Activated naive CD8-positive, alpha-beta T cell treated with anti-CD3 and anti-CD28 coated beads, Interleukin-2, amount 50 U/mL, for 24 hours (primary cell): ENCODE data around the gene DDX31.

ENCODE experiments used
- ATAC-seq: fragments of 150-1000 bp; cut with Tn5 transposase; one replicate; pipeline ENCODE4 v1.10.0; 2021
- DNase-seq: peaks from one replicate; pipeline ENCODE4 v3.0.0; 2021
- H3K27ac Mint-ChIP-seq: one replicate; pipeline ENCODE4 v1.8.0; 2021; ENCODE audit warnings: mild to moderate bottlenecking, mixed read lengths
- H3K27me3 Mint-ChIP-seq: one replicate; pipeline ENCODE4 v1.8.0; 2021; ENCODE audit warnings: mixed read lengths
- H3K36me3 Mint-ChIP-seq: one replicate; pipeline ENCODE4 v1.8.0; 2021; ENCODE audit warnings: low read depth, mixed read lengths
- H3K4me1 Mint-ChIP-seq: one replicate; pipeline ENCODE4 v1.8.0; 2021; ENCODE audit warnings: mixed read lengths
- H3K4me3 Mint-ChIP-seq: one replicate; pipeline ENCODE4 v1.8.0; 2021; ENCODE audit warnings: mild to moderate bottlenecking, moderate library complexity, mixed read lengths
- H3K9me3 Mint-ChIP-seq: one replicate; pipeline ENCODE4 v1.8.0; 2021; ENCODE audit warnings: mixed read lengths

DDX31 gene

DNA sequence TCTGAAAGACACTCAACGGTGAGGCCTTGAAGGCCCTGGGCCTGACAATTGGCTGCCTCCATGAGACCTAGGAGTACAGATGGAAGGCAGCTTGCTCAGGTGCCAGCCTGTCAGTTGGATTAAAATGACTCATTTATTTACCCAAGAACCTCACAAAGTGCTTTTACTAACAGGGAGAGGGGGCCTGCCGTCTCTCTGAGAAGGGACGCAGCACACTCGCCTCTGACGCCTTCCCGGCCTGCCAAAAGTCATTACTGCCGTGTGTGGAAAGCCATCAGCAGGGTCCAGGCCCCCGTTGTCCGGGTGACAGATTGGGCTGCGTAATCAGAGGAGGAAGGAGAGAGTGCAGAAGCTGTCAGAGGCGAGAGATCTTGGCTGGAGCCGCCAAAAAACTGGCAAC lies 32.4 kb downstream of the DDX31 start:
- H3K27ac Mint-ChIP-seq, result no peak overlapping the region
- no peaks in the 10 kb centered on the region for H3K9me3 Mint-ChIP-seq
- no peak overlapping the region for H3K4me3 Mint-ChIP-seq
- peaks cover 39% of the 10 kb centered on the region for H3K36me3 Mint-ChIP-seq
- ATAC-seq (no peak), DNase-seq (no peak)
- no peaks in the 10 kb centered on the region for H3K4me1 Mint-ChIP-seq
- H3K27me3 Mint-ChIP-seq, result no peaks in the 10 kb centered on the region

- Mint-ChIP-seq H3K36me3 (peaks cover 51% of the 10 kb centered on the region), H3K27ac (no peak overlapping the region)
- ATAC-seq, result no peak
Measured at GRCh38 chr9:132634327-132634726, 35.5 kb downstream of the DDX31 start.

GRCh38 chr9:132632413-132633129 lies 37.2 kb downstream of the DDX31 start:
- H3K4me3 Mint-ChIP-seq, result no peak overlapping the region
- no peaks in the 10 kb centered on the region for H3K27me3 Mint-ChIP-seq
- DNase-seq, result no peak
- H3K36me3 Mint-ChIP-seq, result peaks cover 56% of the 10 kb centered on the region
- no peaks in the 10 kb centered on the region for H3K4me1 Mint-ChIP-seq
- H3K9me3 Mint-ChIP-seq, result no peaks in the 10 kb centered on the region
- ATAC-seq, result no peak
- no peak overlapping the region for H3K27ac Mint-ChIP-seq

More at GRCh38 chr9:132634327-132634726, 35.5 kb downstream of the DDX31 start:
- Mint-ChIP-seq H3K4me1 (no peaks in the 10 kb centered on the region), H3K27me3 (no peaks in the 10 kb centered on the region), H3K9me3 (no peaks in the 10 kb centered on the region), H3K4me3 (no peak overlapping the region)
- DNase-seq, result no peak

DNA sequence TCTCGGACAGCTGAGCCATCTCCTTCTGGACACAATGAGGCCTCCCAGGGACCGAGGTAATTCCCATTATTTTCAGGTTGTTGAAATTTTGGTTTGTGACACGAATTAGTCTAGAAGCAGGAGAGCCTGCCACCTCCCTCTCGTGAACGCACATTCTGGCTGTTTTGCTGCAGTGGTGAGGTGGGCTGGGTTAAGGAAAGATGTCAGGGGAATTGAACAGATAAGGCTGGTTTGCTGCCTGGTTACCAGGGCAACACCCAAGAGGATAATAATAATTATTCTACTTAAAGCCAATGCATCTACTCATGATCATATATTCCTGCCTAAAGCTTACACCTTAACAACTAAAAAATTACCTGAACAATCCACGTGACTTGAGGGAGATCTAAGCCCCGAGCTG lies 38.1 kb downstream of the DDX31 start:
- no peak for DNase-seq
- no peaks in the 10 kb centered on the region for H3K27me3 Mint-ChIP-seq
- no peaks in the 10 kb centered on the region for H3K9me3 Mint-ChIP-seq
- H3K4me3 Mint-ChIP-seq, result no peak overlapping the region
- H3K36me3 Mint-ChIP-seq, result peaks cover 57% of the 10 kb centered on the region
- no peaks in the 10 kb centered on the region for H3K4me1 Mint-ChIP-seq
- ATAC-seq, result no peak
- H3K27ac Mint-ChIP-seq, result no peak overlapping the region

DNA sequence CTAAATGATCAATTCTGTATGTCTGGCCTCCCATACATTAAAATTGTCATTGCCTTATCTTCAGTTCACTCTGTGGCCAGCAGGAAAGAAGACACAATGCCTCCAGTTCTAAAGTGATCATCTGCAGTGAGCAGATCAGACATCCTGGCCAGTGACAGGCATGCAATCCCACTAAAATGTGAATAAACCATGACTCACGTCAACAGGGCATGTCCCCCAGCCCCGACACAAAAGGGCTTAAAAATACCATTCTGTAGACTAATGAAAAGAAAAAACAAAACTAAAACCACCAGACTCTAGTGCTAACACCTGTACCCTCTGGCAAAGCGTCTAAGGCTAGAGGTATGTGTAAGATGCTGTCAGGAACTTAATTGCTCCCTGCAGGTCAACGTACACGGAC lies 38.5 kb downstream of the DDX31 start:
- H3K4me1 Mint-ChIP-seq, result no peaks in the 10 kb centered on the region
- no peak overlapping the region for H3K27ac Mint-ChIP-seq
- H3K4me3 Mint-ChIP-seq, result no peak overlapping the region
- H3K27me3 Mint-ChIP-seq, result no peaks in the 10 kb centered on the region
- H3K36me3 Mint-ChIP-seq, result peaks cover 61% of the 10 kb centered on the region
- DNase-seq (no peak), ATAC-seq (no peak)
- no peaks in the 10 kb centered on the region for H3K9me3 Mint-ChIP-seq

GRCh38 chr9:132630811-132631210 lies 39.0 kb downstream of the DDX31 start:
- Mint-ChIP-seq H3K36me3 (peaks cover 65% of the 10 kb centered on the region), H3K4me1 (no peaks in the 10 kb centered on the region), H3K9me3 (no peaks in the 10 kb centered on the region), H3K27me3 (no peaks in the 10 kb centered on the region), H3K4me3 (no peak overlapping the region), H3K27ac (no peak overlapping the region)
- ATAC-seq, result no peak
- DNase-seq, result no peak

- DNase-seq (no peak), ATAC-seq (no peak)
- Mint-ChIP-seq H3K36me3 (peaks cover 69% of the 10 kb centered on the region), H3K4me1 (no peaks in the 10 kb centered on the region), H3K4me3 (no peak overlapping the region), H3K27ac (no peak overlapping the region), H3K9me3 (no peaks in the 10 kb centered on the region), H3K27me3 (no peaks in the 10 kb centered on the region)
Measured at GRCh38 chr9:132630116-132630515, 39.7 kb downstream of the DDX31 start.

- H3K9me3 Mint-ChIP-seq, result no peaks in the 10 kb centered on the region
- no peak for DNase-seq
- no peaks in the 10 kb centered on the region for H3K4me1 Mint-ChIP-seq
- H3K27me3 Mint-ChIP-seq, result no peaks in the 10 kb centered on the region
- no peak overlapping the region for H3K27ac Mint-ChIP-seq
- ATAC-seq, result no peak
- H3K4me3 Mint-ChIP-seq, result no peak overlapping the region
- peaks cover 72% of the 10 kb centered on the region for H3K36me3 Mint-ChIP-seq
Measured at GRCh38 chr9:132628746-132629145, 41.0 kb downstream of the DDX31 start.

- no peak for ATAC-seq
- Mint-ChIP-seq H3K27ac (no peak overlapping the region), H3K9me3 (no peaks in the 10 kb centered on the region), H3K4me3 (no peak overlapping the region), H3K27me3 (no peaks in the 10 kb centered on the region), H3K4me1 (no peaks in the 10 kb centered on the region), H3K36me3 (peaks cover 70% of the 10 kb centered on the region)
- no peak for DNase-seq
Measured at GRCh38 chr9:132627594-132627993, 42.2 kb downstream of the DDX31 start.

- H3K4me1 Mint-ChIP-seq, result no peaks in the 10 kb centered on the region
- no peak overlapping the region for H3K4me3 Mint-ChIP-seq
- H3K9me3 Mint-ChIP-seq, result no peaks in the 10 kb centered on the region
- H3K27ac Mint-ChIP-seq, result no peak overlapping the region
- peaks cover 70% of the 10 kb centered on the region for H3K36me3 Mint-ChIP-seq
- ATAC-seq, result no peak
- no peak for DNase-seq
- H3K27me3 Mint-ChIP-seq, result no peaks in the 10 kb centered on the region
Measured at GRCh38 chr9:132627106-132627505, 42.7 kb downstream of the DDX31 start.

DNA sequence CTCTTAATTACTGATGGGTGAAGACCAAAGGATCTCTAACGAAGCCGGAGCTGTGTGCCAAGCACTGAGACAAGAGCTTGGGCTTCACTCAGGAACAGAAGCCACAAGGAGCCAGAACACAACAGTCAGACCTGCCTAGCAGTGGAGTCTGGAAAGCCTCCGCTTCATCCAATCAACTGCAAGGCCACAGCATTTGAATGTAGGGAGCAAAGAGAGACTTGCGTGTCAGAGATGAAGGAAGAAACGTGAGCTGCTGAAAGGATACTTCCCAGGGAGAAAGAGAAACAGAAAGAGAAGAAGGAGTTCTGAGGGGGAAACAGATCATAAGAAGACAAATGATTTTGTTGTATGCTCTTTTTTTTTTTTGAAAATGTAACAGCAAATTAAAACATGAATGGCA lies 43.5 kb downstream of the DDX31 start:
- Mint-ChIP-seq H3K27me3 (no peaks in the 10 kb centered on the region), H3K4me1 (no peaks in the 10 kb centered on the region), H3K27ac (no peak overlapping the region), H3K4me3 (no peak overlapping the region), H3K9me3 (no peaks in the 10 kb centered on the region), H3K36me3 (peaks cover 70% of the 10 kb centered on the region)
- DNase-seq, result no peak
- ATAC-seq, result no peak

- Mint-ChIP-seq H3K9me3 (no peaks in the 10 kb centered on the region), H3K4me1 (no peaks in the 10 kb centered on the region), H3K27ac (no peak overlapping the region), H3K4me3 (no peak overlapping the region), H3K27me3 (no peaks in the 10 kb centered on the region), H3K36me3 (peaks cover 63% of the 10 kb centered on the region)
- no peak for ATAC-seq
- DNase-seq, result no peak
Measured at GRCh38 chr9:132622159-132622558, 47.6 kb downstream of the DDX31 start.

GRCh38 chr9:132616725-132617124 lies 53.1 kb downstream of the DDX31 start:
- Mint-ChIP-seq H3K27ac (no peak overlapping the region), H3K36me3 (peaks cover 75% of the 10 kb centered on the region), H3K4me3 (no peak overlapping the region), H3K4me1 (no peaks in the 10 kb centered on the region), H3K27me3 (no peaks in the 10 kb centered on the region), H3K9me3 (no peaks in the 10 kb centered on the region)
- DNase-seq (no peak), ATAC-seq (no peak)

- DNase-seq, result no peak
- no peaks in the 10 kb centered on the region for H3K27me3 Mint-ChIP-seq
- no peak overlapping the region for H3K4me3 Mint-ChIP-seq
- ATAC-seq, result no peak
- H3K36me3 Mint-ChIP-seq, result peaks cover 77% of the 10 kb centered on the region
- H3K4me1 Mint-ChIP-seq, result no peaks in the 10 kb centered on the region
- H3K27ac Mint-ChIP-seq, result no peak overlapping the region
- no peaks in the 10 kb centered on the region for H3K9me3 Mint-ChIP-seq
Measured at GRCh38 chr9:132615774-132616173, 54.0 kb downstream of the DDX31 start.

GRCh38 chr9:132614324-132614723 lies 55.5 kb downstream of the DDX31 start:
- no peak overlapping the region for H3K4me3 Mint-ChIP-seq
- H3K4me1 Mint-ChIP-seq, result no peaks in the 10 kb centered on the region
- peaks cover 81% of the 10 kb centered on the region for H3K36me3 Mint-ChIP-seq
- H3K27ac Mint-ChIP-seq, result no peak overlapping the region
- H3K27me3 Mint-ChIP-seq, result no peaks in the 10 kb centered on the region
- H3K9me3 Mint-ChIP-seq, result no peaks in the 10 kb centered on the region
- no peak for ATAC-seq
- DNase-seq, result no peak

GRCh38 chr9:132610661-132611060 lies 59.1 kb downstream of the DDX31 start:
- ATAC-seq (no peak), DNase-seq (no peak)
- Mint-ChIP-seq H3K27me3 (no peaks in the 10 kb centered on the region), H3K4me1 (no peaks in the 10 kb centered on the region), H3K27ac (no peak overlapping the region), H3K4me3 (no peak overlapping the region), H3K36me3 (peaks cover 79% of the 10 kb centered on the region), H3K9me3 (no peaks in the 10 kb centered on the region)
